ENCODE measurements around the gene RMI1.

Gene RMI1

GRCh38 chr9:83980395-83981125 is at the start of gene RMI1:
Gene RMI1 (plus strand): TSS chr9:83980805. CDS start chr9:84000987, 20,182 bp downstream.
- peak within 1 kb of the TSS; percentile 90 for H3K4me3 ChIP-seq
- peak within 1 kb of the TSS; percentile 96 to 99 for H3K27ac ChIP-seq
- no peak for TF ChIP-seq CTCF (IDR thresholded peaks at IDR 0.05)
- peak; percentile 99 for DNase-seq (ENCODE audit: low spot score)

- no peak for DNase-seq (ENCODE audit: low spot score)
- no peak for TF ChIP-seq CTCF (IDR thresholded peaks at IDR 0.05)
- Histone ChIP-seq H3K27ac (no peak overlapping the region), H3K4me3 (no peak overlapping the region)
Measured at GRCh38 chr9:83930881-83931280, 49.7 kb upstream of the RMI1 start.

GRCh38 chr9:83932011-83932410 is 48.6 kb upstream of the RMI1 start:
- H3K27ac ChIP-seq: no peak overlapping the region
- no peak for DNase-seq (ENCODE audit: low spot score)
- H3K4me3 ChIP-seq: no peak overlapping the region
- no peak for TF ChIP-seq CTCF (IDR thresholded peaks at IDR 0.05)

- no peak for DNase-seq (ENCODE audit: low spot score)
- no peak overlapping the region for H3K4me3 ChIP-seq
- no peak for TF ChIP-seq CTCF (IDR thresholded peaks at IDR 0.05)
- H3K27ac ChIP-seq: no peak overlapping the region
Measured at GRCh38 chr9:83932851-83933250, 47.8 kb upstream of the RMI1 start.

- no peak for DNase-seq (ENCODE audit: low spot score)
- Histone ChIP-seq H3K4me3 (no peak overlapping the region), H3K27ac (no peak overlapping the region)
- no peak for TF ChIP-seq CTCF (IDR thresholded peaks at IDR 0.05)
Measured at GRCh38 chr9:83933790-83934189, 46.8 kb upstream of the RMI1 start.

- H3K4me3 ChIP-seq: no peak overlapping the region
- TF ChIP-seq CTCF (IDR thresholded peaks at IDR 0.05): no peak
- no peak for DNase-seq (ENCODE audit: low spot score)
- H3K27ac ChIP-seq: no peak overlapping the region
Measured at GRCh38 chr9:83934569-83935275, 45.9 kb upstream of the RMI1 start.

All from coronary artery (tissue), 2 donors.